Neural cell (in vitro differentiated cells): ENCODE data around the gene TFPI. TPM values are rescaled to one million over a fixed set of nuclear protein-coding genes. Genes with fewer than 3 reads are reported as not detected.

Experiments
- H2AFZ ChIP-seq: fragments of 200-600, 300-800 bp; sonication (generic), shearing (Covaris generic); 2 replicates; pipeline ENCODE4 v1.6.0; 2014; ENCODE audit warnings: low read depth, mild to moderate bottlenecking, antibody characterized with exemption, low read length, moderate library complexity
- H3F3A ChIP-seq: fragments of 200-600 bp; shearing (Covaris generic); 2 replicates; pipeline ENCODE4 v1.6.1; 2016; ENCODE audit warnings: mild to moderate bottlenecking, moderate library complexity, mixed read lengths, antibody characterized with exemption, low read length; ENCODE audit not compliant: insufficient read depth, poor library complexity, severe bottlenecking
- H3K27ac ChIP-seq: fragments of 200-600, 300-800 bp; sonication (generic), shearing (Covaris generic); 2 replicates; pipeline ENCODE4 v1.5.1; 2014; ENCODE audit warnings: mild to moderate bottlenecking, low read length, moderate library complexity
- H3K27me3 ChIP-seq: fragments of 300-800, 200-600 bp; sonication (generic), shearing (Covaris generic); 2 replicates; pipeline ENCODE4 v1.6.0; 2014; ENCODE audit warnings: mild to moderate bottlenecking, low read depth, low read length, moderate library complexity; ENCODE audit not compliant: insufficient read depth
- H3K36me3 ChIP-seq: fragments of 300-800, 200-600 bp; sonication (generic), shearing (Covaris generic); 2 replicates; pipeline ENCODE4 v1.5.1; 2014; ENCODE audit warnings: mild to moderate bottlenecking, antibody characterized with exemption, low read length, moderate library complexity; ENCODE audit not compliant: insufficient read depth
- H3K4me2 ChIP-seq: fragments of 300-800, 200-600 bp; sonication (generic), shearing (Covaris generic); 2 replicates; pipeline ENCODE4 v1.6.0; 2014; ENCODE audit warnings: mild to moderate bottlenecking, low read length
- H3K4me3 ChIP-seq: fragments of 300-800, 200-600 bp; sonication (generic), shearing (Covaris generic); 2 replicates; pipeline ENCODE4 v1.5.1; 2014; ENCODE audit warnings: mild to moderate bottlenecking, low read length, moderate library complexity
- H3K79me2 ChIP-seq: fragments of 200-600 bp; shearing (Covaris generic); replicated peaks from 2 replicates; pipeline ENCODE4 v1.6.0; 2014; ENCODE audit warnings: mild to moderate bottlenecking, low read length, moderate library complexity; ENCODE audit not compliant: insufficient read depth
- H3K9ac ChIP-seq: fragments of 300-800, 200-600 bp; sonication (generic), shearing (Covaris generic); 2 replicates; pipeline ENCODE4 v1.6.1; 2016; ENCODE audit warnings: mild to moderate bottlenecking, low read length, mixed read lengths
- H3K9me2 ChIP-seq: fragments of 200-600 bp; shearing (Covaris generic); 2 replicates; pipeline ENCODE4 v1.6.1; 2016; ENCODE audit warnings: mild to moderate bottlenecking, low read length, mixed read lengths; ENCODE audit not compliant: insufficient read depth
- H3K9me3 ChIP-seq: fragments of 200-600, 300-800 bp; sonication (generic), shearing (Covaris generic); 2 replicates; pipeline ENCODE4 v1.6.1; 2016; ENCODE audit warnings: mild to moderate bottlenecking, mixed run types, low read length, moderate library complexity, mixed read lengths
- H4K20me1 ChIP-seq: fragments of 200-600 bp; shearing (Covaris generic); 2 replicates; pipeline ENCODE4 v1.6.1; 2016; ENCODE audit warnings: mild to moderate bottlenecking, mixed run types; ENCODE audit not compliant: insufficient read depth
- CTCF ChIP-seq: fragments of 450-650 bp; IDR thresholded peaks from 2 replicates; pipeline ENCODE4 v1.5.1; 2014; ENCODE audit warnings: antibody characterized with exemption, mild to moderate bottlenecking, moderate library complexity; ENCODE audit not compliant: poor library complexity, severe bottlenecking
- EP300 ChIP-seq: fragments of 450-650 bp; conservative IDR thresholded peaks from 2 replicates; pipeline ENCODE4 v1.6.1; 2014; ENCODE audit warnings: antibody characterized with exemption, mild to moderate bottlenecking, moderate library complexity; ENCODE audit not compliant: poor library complexity, severe bottlenecking
- EZH2 ChIP-seq: fragments of 200-600, 300-800 bp; shearing (Covaris generic), sonication (generic); IDR thresholded peaks from 2 replicates; pipeline ENCODE4 v1.6.1; 2014; ENCODE audit warnings: antibody characterized with exemption, low read length, borderline replicate concordance, mild to moderate bottlenecking; ENCODE audit not compliant: insufficient read depth, poor library complexity, severe bottlenecking
- MXI1 ChIP-seq: fragments of 450-650 bp; conservative IDR thresholded peaks from 2 replicates; pipeline ENCODE4 v1.6.1; 2014; ENCODE audit warnings: antibody characterized with exemption, mild to moderate bottlenecking; ENCODE audit not compliant: poor library complexity, severe bottlenecking
- POLR2AphosphoS5 ChIP-seq: IDR thresholded peaks from 2 replicates; pipeline ENCODE4 v1.6.1; 2012
- RAD21 ChIP-seq: fragments of 450-650 bp; conservative IDR thresholded peaks from 2 replicates; pipeline ENCODE4 v1.6.1; 2014; ENCODE audit warnings: antibody characterized with exemption, mild to moderate bottlenecking, moderate library complexity
- REST ChIP-seq: IDR thresholded peaks from 2 replicates; pipeline ENCODE4 v1.6.1; 2012; ENCODE audit warnings: borderline replicate concordance
- SMC3 ChIP-seq: fragments of 450-650 bp; conservative IDR thresholded peaks from 2 replicates; pipeline ENCODE4 v1.6.1; 2014; ENCODE audit warnings: antibody characterized with exemption, mild to moderate bottlenecking, moderate library complexity; ENCODE audit not compliant: poor library complexity
- TAF1 ChIP-seq: IDR thresholded peaks from 2 replicates; pipeline ENCODE4 v1.6.1; 2012; ENCODE audit warnings: low read depth
- polyA plus RNA-seq: library from polyadenylated mRNA; depleted of rRNA; stranded (reverse); fragments of >200 nt; gene quantifications from 2 replicates; pipeline ENCODE4 v1.2.3, GENCODE V29; 2014

The TFPI gene
- polyA plus RNA-seq, 1 donor from 2014 or later, result 0.51 TPM

GRCh38 chr2:187509667-187510417 is 44.4 kb downstream of the TFPI start:
- no peak overlapping the region for H3K4me3 ChIP-seq
- no peak for TF ChIP-seq EZH2
- no peak for TF ChIP-seq MXI1
- no peak for TF ChIP-seq REST
- no peak for TF ChIP-seq TAF1
- no peak for TF ChIP-seq CTCF
- no peak for TF ChIP-seq RAD21
- no peaks in the 10 kb centered on the region for H3K79me2 ChIP-seq
- no peak overlapping the region for H3K4me2 ChIP-seq
- H3F3A ChIP-seq, result no peaks in the 10 kb centered on the region
- H3K9me2 ChIP-seq, result no peaks in the 10 kb centered on the region
- no peaks in the 10 kb centered on the region for H3K27me3 ChIP-seq
- H2AFZ ChIP-seq, result no peak overlapping the region
- no peaks in the 10 kb centered on the region for H3K9me3 ChIP-seq
- H4K20me1 ChIP-seq, result no peaks in the 10 kb centered on the region
- H3K36me3 ChIP-seq, result no peaks in the 10 kb centered on the region
- no peak overlapping the region for H3K9ac ChIP-seq
- H3K27ac ChIP-seq, result no peak overlapping the region

- Histone ChIP-seq H3K36me3 (no peaks in the 10 kb centered on the region), H3K27me3 (no peaks in the 10 kb centered on the region), H3K9ac (no peak overlapping the region), H4K20me1 (no peaks in the 10 kb centered on the region), H3K9me3 (no peaks in the 10 kb centered on the region), H2AFZ (no peak overlapping the region), H3K79me2 (no peaks in the 10 kb centered on the region), H3K27ac (no peak overlapping the region), H3F3A (no peaks in the 10 kb centered on the region), H3K9me2 (no peaks in the 10 kb centered on the region), H3K4me3 (no peak overlapping the region), H3K4me2 (no peak overlapping the region)
- no peak for TF ChIP-seq REST
- TF ChIP-seq MXI1, result no peak
- no peak for TF ChIP-seq EP300
- no peak for TF ChIP-seq POLR2AphosphoS5
- TF ChIP-seq EZH2, result no peak
- no peak for TF ChIP-seq CTCF
- no peak for TF ChIP-seq TAF1
- no peak for TF ChIP-seq SMC3
- no peak for TF ChIP-seq RAD21
These were observed 47.8 kb downstream of the TFPI start for GRCh38 chr2:187506416-187506815.
